NCI-H524 (cell line): Measurements from ENCODE around the gene HCN2.
"Not testable (repeated sequence)": the region's sequence is repeated elsewhere in the genome, so short reads cannot be mapped to it uniquely, and the experiment has no call there.

Experiments used
- DNase-seq, 2 experiments: peaks; one replicate each; lab custom pipeline; 2025; lab: John Stamatoyannopoulos, UW

The HCN2 gene

GRCh38 chr19:585551-586110 is 4.0 kb upstream of the HCN2 start:
- no peak for DNase-seq

DNA sequence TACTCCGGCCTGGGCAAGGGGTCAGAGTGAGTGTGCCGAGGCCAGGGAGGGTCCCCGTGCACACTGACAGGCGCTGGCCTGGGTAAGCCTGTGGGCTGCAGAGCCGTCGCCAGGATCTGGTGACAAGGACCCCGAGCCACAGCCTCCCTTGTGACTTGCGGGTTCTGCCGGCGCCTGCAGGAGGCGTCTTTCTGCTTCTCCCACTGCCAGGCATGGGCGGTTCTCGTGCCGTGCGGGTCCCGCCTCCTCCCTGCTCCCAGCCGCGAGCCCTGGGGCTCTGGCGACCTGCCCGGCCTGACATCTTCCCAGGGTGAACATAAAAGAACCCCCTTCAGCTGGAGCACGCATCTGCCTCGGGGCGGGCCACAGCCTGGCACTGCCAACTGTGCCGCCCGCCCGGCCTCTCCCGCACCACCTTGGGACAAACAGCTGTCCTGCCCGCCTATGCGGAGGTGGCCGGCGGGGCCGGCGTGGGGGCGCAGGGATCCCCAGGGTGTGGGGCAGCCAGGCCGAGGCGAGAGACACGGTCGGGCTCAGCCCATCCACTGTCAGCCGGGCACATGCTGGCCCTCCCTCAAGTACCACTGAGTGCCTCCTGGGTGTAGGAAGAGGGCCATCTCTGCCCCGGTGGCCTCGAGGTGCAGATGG is 1.5 kb upstream of the HCN2 start:
- peak; percentile 82 to 91 for DNase-seq

DNA sequence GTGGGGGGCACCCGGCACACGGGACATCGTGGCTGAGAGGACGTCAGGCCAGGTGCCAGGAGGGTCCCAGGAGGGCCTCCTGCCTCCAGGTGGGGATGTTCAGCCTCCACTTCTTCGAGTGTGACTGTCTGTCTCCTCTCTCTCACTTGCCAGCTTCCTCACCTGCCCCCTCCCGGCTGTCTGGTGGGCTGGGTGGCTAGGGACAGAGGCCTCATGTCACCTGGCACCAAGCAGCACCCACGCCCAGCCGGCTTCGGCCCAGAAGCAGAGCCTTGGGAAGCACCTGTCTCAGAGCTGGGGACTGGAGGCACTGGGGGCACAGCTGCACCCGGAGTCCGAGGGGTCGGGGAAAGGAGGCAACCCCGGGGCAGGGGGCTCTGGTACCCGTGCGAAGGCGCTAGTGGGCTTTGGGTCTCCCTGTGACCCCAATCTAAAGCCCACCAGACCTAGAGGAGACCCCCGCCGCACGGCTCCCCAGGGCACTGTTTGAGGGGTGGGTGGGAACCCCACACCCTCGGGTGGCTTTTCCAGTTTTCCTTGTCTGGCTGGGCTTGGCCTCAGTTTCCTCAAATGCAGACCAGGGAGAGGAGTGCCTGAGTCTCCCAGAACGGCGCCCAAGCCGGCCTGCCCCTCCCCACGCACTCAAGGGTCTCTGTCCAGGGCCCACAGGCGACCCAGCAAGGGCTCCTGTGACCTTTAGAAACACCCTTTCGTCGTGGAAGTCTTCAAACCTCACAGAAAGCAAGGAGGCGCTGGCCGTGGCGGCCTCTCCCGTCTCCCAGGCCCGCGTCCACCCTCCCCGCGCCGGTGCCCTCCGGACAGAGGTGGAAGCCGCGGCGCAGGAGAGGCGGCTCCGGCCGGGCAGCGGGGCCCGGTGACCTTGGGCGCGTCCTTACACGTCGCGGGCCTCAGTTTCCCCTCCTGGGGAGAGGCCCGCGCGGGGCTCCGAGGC is 664 bp upstream of the HCN2 start:
- peak; percentile 56 to 62 for DNase-seq

DNA sequence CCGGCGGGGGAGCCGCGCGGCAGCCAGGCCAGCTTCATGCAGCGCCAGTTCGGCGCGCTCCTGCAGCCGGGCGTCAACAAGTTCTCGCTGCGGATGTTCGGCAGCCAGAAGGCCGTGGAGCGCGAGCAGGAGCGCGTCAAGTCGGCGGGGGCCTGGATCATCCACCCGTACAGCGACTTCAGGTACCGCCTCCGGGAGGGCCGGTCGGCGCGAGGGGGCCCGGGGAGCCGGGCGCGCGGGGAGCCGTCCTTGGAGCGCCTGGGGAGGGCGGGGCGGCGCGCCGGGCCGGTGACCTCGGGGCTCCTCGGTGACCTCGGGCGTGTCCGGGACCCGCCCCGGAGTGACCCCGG is 690 bp downstream of the HCN2 start:
- DNase-seq = peak in 1 of 2 experiments; percentile 42

DNA sequence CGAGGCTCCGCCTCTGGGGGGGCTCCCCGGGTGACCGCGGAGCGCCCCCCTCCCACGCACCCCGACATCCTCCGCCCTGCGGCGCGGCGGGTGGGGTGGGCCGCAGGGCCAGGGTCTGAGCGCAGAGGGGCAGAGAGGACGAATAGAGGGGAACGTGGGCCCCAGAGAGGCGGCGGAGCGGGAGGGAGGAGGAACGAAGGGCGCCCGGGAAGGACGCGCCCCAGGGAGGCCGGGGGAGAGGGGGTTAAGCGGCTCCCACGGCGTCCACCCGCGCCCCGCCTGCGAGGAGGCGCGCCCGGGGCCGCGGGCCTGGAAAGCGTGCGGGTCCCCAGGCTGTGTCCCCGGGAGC is 1.0 kb downstream of the HCN2 start:
- DNase-seq = no peak

DNA sequence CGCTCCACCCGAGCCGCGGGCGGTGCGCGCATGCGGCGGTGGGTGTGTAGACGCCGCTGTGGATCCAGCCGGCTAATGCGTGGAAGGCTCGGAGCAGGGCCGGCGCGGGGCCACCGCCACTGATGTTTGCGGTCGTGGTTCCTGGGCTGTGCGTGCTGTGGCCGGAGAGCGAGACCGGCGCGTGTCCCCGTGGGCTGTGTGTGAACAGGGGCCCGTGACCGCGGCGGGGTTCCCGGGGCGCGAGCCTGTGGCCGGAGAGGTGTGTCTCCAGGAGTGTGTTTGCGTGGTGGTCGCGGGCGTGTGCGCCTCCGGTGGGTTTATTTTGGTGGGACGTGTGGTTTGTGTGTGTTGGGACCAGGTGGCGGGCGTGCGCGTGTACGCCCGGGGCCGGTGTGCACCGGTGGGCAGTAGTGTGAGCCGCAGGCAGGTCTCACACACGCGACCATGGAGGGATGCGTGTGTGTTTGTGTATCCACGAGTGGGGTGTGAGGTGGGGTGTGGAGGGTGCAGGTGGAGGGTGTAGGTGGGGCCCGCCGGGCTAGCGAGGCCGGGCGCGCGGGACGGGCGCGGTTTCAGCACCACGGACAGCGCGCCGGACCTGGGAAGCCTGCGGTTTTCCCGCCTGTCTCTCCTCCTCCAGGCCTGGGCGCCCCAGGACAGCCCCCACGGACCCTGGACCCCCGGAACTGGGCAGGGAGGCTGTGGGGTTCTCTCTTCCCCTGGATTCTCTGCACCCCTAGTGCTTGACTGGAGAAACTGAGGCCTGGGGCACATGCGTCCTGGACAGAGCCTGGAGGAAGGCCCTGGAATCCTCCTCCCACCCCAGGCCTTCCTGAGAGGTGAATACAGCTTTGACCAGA is 1.6 kb downstream of the HCN2 start:
- no peak for DNase-seq

DNA sequence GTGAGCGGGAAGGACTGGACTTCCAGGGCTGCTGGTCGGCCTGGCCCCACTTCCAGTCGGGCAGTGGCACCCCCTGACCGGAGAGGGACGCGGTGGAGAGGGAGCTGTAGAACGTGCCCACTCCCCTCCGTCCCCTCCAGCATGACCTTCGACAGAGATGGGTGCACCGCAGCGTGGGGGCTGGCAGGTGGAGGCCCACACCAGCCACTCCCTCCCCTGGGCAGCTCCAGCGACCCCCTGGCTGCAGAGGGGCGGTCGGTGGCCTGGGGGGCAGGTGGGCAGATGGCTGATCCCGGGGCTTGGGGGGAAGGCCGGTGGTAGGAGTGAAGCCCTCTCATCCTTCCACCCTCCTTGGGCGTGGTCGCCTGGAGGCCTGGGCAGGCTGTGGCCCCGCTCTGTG is 2.4 kb downstream of the HCN2 start:
- DNase-seq = no peak

DNA sequence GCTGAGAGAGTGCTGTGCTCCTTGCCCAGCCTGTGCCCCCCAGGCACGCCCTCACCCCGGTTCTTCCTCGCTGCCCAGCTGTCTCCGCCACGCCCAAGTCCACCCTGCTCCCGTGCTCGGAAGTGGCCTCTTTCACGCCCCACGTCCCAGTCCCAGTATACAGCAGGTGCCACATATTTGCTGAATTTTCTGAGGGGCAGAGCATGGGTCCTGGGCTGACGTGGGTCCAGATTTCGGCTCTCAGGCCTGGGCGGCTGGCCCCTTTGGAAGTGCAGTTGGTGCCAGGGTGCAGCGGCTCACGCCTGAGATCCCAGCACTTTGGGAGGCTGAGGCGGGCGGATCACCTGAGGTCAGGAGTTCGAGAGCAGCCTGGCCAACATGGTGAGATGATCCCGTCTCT is 3.4 kb downstream of the HCN2 start:
- no peak for DNase-seq

DNA sequence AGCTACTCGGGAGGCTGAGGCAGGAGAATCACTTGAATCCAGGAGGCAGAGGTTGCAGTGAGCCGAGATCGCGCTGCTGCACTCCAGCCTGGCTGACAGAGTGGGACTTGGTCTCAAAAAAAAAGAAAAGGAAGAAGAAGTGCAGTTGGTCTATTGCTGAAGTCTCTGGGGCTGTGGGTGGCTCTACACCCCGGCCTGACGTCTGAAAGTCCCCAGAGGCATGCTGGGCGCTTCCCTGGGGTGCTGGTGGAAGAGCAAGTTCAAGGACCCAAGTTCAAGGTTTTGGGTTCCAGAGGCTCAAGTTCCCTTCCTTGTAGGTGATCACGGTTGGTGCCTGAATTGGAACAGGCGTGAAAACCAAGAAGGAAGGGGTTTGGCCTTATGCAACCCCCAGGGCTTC is 3.8 kb downstream of the HCN2 start:
- DNase-seq = no peak

DNA sequence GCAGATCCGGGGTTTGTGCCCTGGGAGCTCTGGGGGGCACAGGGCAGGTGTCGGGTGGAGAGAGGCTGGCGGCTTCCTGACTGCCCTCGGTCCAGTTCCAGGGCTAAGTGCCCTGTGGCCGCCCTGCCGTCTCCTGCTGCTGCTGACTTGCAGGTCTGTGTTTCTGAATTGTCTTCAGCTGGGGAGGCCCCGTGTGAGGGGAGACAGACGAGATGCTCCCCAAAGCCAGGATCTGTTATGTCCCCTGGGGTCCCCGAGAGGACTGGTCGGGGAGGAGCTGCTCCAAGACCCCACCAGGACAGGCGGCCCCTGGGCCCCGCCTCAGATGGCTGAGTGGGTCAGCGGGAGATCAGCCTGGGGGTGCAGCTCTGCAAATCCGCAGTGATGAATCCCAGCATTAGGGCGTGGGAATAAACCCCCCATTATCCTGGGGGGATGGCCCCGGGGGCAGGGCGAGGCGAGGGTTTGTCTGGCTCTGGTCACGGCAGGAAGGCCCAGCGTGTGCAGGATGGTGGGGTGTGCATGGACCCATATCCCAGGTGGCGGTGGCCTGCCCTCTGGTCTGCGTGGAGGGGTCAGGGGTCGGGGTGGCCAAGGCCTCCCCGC is 4.7 kb downstream of the HCN2 start:
- DNase-seq = no peak

DNA sequence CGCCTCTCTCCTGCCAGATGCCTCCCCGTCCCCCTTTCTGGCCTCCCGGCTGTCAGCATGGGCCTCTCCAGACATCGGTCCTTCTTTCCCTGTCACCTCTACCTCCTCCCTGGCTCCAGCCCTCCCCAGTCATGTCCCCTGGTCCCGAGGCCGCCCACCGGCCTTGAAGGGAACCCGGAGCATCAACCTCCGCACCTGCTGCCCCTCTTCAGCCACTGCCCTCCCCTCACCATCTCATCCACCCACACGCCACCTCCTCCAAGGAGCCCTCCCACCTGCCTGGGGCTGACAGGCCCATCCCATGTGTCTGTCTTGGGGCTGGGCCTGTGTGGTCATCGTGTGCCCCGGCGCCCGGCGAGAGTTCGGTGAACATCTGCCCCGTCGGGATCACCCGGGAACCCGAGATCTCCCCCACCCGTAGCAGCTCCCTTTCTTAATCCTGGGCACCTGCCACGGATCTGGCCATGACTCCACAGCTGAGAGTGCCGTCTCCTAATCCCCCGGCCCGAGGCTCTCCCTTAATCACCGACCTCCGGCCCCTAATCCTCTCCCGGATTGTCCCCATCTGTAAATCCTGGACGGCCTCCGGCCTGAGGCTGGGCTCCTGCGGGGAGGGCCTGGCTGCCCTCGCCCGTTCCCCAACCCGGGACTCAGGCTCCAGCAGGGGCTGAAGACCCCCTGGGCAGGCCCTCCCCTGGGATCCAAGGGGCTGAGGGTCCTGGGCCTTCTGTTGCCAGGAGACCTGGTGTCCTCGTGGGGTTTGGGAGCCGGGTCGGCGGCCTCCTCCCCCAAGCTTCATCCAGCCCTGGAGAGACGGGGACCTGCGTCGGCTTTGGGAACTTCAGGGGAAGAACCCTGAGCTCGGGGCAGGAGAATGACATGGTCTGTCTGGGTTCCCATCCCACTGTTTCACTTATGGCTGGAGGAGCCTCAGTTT is 5.9 kb downstream of the HCN2 start:
- peak; percentile 78 to 87 for DNase-seq

DNA sequence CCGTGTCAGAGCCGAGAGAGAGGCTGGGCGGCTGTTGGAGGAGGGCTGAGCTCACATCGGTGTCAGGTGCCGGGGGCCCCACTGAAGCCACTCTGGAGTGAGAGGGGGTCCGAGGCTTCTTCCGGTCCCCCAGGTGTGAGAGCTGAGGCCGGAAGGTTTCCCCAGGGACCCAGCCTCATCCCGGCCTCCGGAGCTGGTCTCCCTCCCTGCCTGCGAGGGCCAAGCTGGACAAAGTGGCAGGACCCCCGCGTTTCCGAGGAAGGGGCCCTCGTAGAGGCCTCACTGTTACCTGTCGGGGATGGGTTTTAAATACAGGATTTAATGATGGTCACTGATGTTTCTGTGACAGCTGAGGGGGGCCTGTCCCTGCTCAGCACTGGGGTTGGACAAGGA is 6.6 kb downstream of the HCN2 start:
- DNase-seq = no peak

DNA sequence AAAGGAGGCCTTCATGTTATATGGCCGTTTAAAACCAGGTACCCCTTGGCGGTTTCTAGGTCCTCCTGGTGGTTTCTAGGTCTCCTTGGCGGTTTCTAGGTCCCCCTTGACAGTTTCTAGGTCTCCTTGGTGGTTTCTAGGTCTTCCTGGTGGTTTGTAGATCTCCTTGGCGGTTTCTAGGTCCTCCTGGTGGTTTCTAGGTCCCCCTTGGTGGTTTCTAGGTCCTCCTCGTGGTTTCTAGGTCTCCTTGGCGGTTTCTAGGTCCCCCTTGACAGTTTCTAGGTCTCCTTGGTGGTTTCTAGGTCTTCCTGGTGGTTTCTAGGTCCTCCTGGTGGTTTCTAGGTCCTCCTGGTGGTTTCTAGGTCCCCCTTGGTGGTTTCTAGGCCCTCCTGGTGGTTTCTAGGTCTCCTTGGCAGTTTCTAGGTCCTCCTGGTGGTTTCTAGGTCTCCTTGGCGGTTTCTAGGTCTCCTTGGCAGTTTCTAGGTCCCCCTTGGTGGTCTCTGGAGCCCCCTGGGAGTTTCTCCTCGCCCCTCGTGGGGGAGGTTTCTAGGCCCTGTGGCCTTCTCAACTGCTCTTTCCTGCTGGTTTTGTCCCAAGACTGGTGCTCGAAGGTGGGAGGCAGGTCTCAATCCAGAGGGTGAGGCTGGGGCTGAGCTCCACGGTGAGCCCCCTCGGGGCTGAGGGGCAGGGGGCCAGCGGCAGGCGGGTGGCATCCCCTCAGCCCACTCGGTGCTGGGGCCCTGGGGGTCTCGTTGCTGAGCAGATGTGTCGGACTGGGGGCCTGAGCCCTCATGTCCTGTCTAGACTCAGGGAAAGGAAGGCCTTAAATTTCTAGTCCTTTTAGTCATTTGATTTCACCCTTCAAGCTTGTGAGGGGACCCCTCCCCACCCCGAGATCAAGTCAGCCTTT is 8.0 kb downstream of the HCN2 start:
- DNase-seq = no peak

- no peak for DNase-seq
Observed at GRCh38 chr19:601310-601709, 11.6 kb downstream of the HCN2 start.

GRCh38 chr19:601790-602189 is 12.1 kb downstream of the HCN2 start:
- DNase-seq = no peak

- DNase-seq = no peak
Observed at GRCh38 chr19:602391-603301, 13.0 kb downstream of the HCN2 start.

- not testable (repeated sequence) for DNase-seq
Observed at GRCh38 chr19:603302-603639, 13.6 kb downstream of the HCN2 start.

- not testable (repeated sequence) for DNase-seq
Observed at GRCh38 chr19:603779-604178, 14.1 kb downstream of the HCN2 start.

DNA sequence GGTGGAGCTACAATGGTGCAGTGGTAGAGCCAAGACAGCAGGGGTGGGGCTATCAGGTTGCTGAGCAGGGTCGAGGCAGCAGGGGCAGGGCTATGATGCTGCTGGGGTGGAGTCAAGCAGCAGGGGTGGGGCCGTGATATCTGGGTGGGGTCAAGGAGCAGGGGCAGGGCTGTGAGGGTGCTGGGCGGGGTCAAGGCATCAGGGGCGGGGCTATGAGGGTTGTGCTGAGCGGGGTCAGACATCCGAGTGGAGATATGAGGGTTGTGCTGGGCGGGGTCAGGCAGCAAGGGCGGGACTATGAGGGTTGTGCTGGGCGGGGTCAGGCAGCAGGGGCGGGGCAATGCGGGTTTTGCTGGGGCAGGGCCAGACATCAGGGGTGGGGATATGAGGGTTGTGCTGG is 14.7 kb downstream of the HCN2 start:
- no peak for DNase-seq
